Measurements from ENCODE around the gene LRRTM2.

GRCh38 chr5:138843316-138844124 lies 31.6 kb downstream of the LRRTM2 start:
- TF ChIP-seq MAX (IDR thresholded peaks at IDR 0.05), result no peak
- TF ChIP-seq NFIC (IDR thresholded peaks at IDR 0.05), result no peak
- no peak for TF ChIP-seq ZBTB7A (IDR thresholded peaks at IDR 0.05; ENCODE audit: low read depth)
- TF ChIP-seq EP300 (IDR thresholded peaks at IDR 0.05; ENCODE audit: borderline replicate concordance), result no peak
- TF ChIP-seq TAF1 (IDR thresholded peaks at IDR 0.05; ENCODE audit: low read depth), result no peak
- no peak for TF ChIP-seq CEBPB (IDR thresholded peaks at IDR 0.05)
- TF ChIP-seq REST (IDR thresholded peaks at IDR 0.05; ENCODE audit: low read depth), result no peak
- TF ChIP-seq FOXM1 (IDR thresholded peaks at IDR 0.05; ENCODE audit: borderline replicate concordance, low read depth), result no peak
- TF ChIP-seq, protein P1, sequence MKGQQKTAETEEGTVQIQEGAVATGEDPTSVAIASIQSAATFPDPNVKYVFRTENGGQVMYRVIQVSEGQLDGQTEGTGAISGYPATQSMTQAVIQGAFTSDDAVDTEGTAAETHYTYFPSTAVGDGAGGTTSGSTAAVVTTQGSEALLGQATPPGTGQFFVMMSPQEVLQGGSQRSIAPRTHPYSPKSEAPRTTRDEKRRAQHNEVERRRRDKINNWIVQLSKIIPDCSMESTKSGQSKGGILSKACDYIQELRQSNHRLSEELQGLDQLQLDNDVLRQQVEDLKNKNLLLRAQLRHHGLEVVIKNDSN (IDR thresholded peaks at IDR 0.05), result no peak
- no peak for TF ChIP-seq RAD21 (IDR thresholded peaks at IDR 0.05; ENCODE audit: low read depth)
- no peak for TF ChIP-seq TEAD4 (IDR thresholded peaks at IDR 0.05)

Data from Ishikawa (cell line).